Measurements from ENCODE around the gene KSR1. TPM values are rescaled to one million over a fixed set of nuclear protein-coding genes. Genes with fewer than 3 reads are reported as not detected.
"Not testable (repeated sequence)": the region's sequence is repeated elsewhere in the genome, so short reads cannot be mapped to it uniquely, and the experiment has no call there.

KSR1 gene
- total RNA-seq, 2 donors from 2014 or later = 13.9 to 16.5 TPM

DNA sequence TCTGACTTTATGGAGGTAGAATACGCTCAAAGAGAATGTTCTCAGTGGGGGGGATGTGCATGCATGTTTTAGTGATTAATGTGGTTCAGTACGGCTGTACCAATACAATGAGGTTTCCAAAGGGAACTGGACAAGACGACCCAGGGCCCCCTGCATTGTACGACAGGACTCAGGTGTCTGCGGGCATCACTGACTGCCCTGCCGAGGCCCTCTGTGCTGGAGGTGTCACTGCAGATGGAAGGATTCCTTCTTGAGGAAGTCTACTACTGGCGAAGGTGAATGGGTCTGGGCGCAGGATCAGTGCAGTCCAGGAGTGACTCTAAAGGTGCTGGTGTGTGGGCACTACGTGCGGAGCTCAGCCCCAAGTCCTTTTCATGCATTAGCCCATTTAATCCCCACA, 171.3 kb downstream of the KSR1 start:
- Histone ChIP-seq H3K36me3 (no peaks in the 10 kb centered on the region), H3K9me3 (no peaks in the 10 kb centered on the region), H3K27ac (no peak overlapping the region), H3K4me1 (peaks cover 6% of the 10 kb centered on the region), H3K4me3 (no peak overlapping the region), H3K27me3 (no peaks in the 10 kb centered on the region), H3K9ac (ENCODE audit: low read depth in 2 of 2, low read length in 2 of 2) (peak overlapping the region in 1 of 2 donors; percentile 2)
- TF ChIP-seq CTCF (IDR thresholded peaks at IDR 0.05) = no peak
- intact Hi-C loops (cut with DNase I) = no loop called here
- no peak for DNase-seq

- peaks cover 6% of the 10 kb centered on the region for H3K4me1 ChIP-seq
- no peak overlapping the region for H3K27ac ChIP-seq
- no peaks in the 10 kb centered on the region for H3K36me3 ChIP-seq
- H3K9ac ChIP-seq (ENCODE audit: low read depth in 2 of 2, low read length in 2 of 2) = no peak overlapping the region
- no peak overlapping the region for H3K4me3 ChIP-seq
- no peak for TF ChIP-seq CTCF (IDR thresholded peaks at IDR 0.05)
- intact Hi-C loops (cut with DNase I) = no loop called here
- H3K27me3 ChIP-seq = no peaks in the 10 kb centered on the region
- DNase-seq = no peak
- no peaks in the 10 kb centered on the region for H3K9me3 ChIP-seq
Observed at GRCh38 chr17:27628376-27628775, 172.1 kb downstream of the KSR1 start.

- H3K4me3 ChIP-seq; H3K9me3 ChIP-seq; H3K36me3 ChIP-seq; DNase-seq; H3K27me3 ChIP-seq; intact Hi-C loops (cut with DNase I); H3K27ac ChIP-seq; H3K4me1 ChIP-seq; H3K9ac ChIP-seq (ENCODE audit: low read depth in 2 of 2, low read length in 2 of 2): not testable (repeated sequence)
Observed at GRCh38 chr17:27629260-27629659, 173.0 kb downstream of the KSR1 start.

- Histone ChIP-seq H3K4me1 (peaks cover 17% of the 10 kb centered on the region), H3K27ac (peak within 1 kb of the TSS; percentile 90), H3K4me3 (peak within 1 kb of the TSS; percentile 45), H3K9me3 (no peaks in the 10 kb centered on the region), H3K9ac (ENCODE audit: low read depth in 2 of 2, low read length in 2 of 2) (peak within 1 kb of the TSS; percentile 65 to 81), H3K27me3 (no peaks in the 10 kb centered on the region), H3K36me3 (no peaks in the 10 kb centered on the region)
- intact Hi-C loops (cut with DNase I) = no loop called here
- DNase-seq = peak; percentile 83
- TF ChIP-seq CTCF (IDR thresholded peaks at IDR 0.05) = no peak
Observed at GRCh38 chr17:27630607-27631410, 174.6 kb downstream of the KSR1 start, which contains the start of gene LGALS9. Gene LGALS9, plus strand, starts transcription at chr17:27631188. Its CDS starts 78 bp downstream, at chr17:27631266.

DNA sequence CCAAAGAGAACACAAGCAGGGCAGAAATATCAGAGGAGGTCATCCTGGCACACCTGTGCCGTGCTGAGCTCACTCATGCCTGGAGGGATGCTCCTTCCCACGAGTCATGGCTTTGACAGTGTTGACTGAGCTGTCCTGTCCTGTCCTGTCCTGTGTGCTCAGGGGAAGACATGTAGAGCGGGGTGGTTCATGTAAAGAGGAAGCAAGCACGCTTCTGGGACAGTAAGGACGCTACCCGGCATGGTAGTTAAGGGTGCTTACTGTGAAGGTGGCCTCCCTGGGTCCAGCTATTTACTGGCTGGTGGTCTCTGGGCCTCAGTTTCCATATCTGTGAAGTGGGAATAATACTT, 175.1 kb downstream of the KSR1 start:
- H3K9ac ChIP-seq (ENCODE audit: low read depth in 2 of 2, low read length in 2 of 2) = peak overlapping the region; percentile 65 to 81
- peak overlapping the region; percentile 90 for H3K27ac ChIP-seq
- DNase-seq = no peak
- peaks cover 17% of the 10 kb centered on the region for H3K4me1 ChIP-seq
- H3K36me3 ChIP-seq = no peaks in the 10 kb centered on the region
- no peaks in the 10 kb centered on the region for H3K9me3 ChIP-seq
- no peak for TF ChIP-seq CTCF (IDR thresholded peaks at IDR 0.05)
- H3K27me3 ChIP-seq = no peaks in the 10 kb centered on the region
- intact Hi-C loops (cut with DNase I) = no loop called here
- H3K4me3 ChIP-seq = peak overlapping the region; percentile 45
